Liver (tissue), 9 donors: ENCODE data around the gene INPPL1. TPM values are rescaled to one million over a fixed set of nuclear protein-coding genes. Genes with fewer than 3 reads are reported as not detected.

Source experiments
- DNase-seq: peaks from one replicate; pipeline ENCODE4 v3.0.0-alpha.2; 2017; ENCODE audit warnings: low spot score
- H3K27ac ChIP-seq, 2 donors: one replicate each; pipeline ENCODE4 v1.7.0; 2013; ENCODE audit warnings: inconsistent platforms in 2 of 2, low read length in 2 of 2, control low read depth in 1 of 2, low read depth in 1 of 2, mild to moderate bottlenecking in 1 of 2
- H3K27me3 ChIP-seq, 4 donors: one replicate each; pipeline versions ENCODE4 v1.6.1 to v1.7.0; 2013; ENCODE audit warnings: low read length in 3 of 4, inconsistent platforms in 1 of 4, mild to moderate bottlenecking in 1 of 4, moderate library complexity in 1 of 4; ENCODE audit not compliant: control insufficient read depth in 4 of 4, insufficient read depth in 4 of 4
- H3K36me3 ChIP-seq, 4 donors: one replicate each; pipeline versions ENCODE4 v1.6.1 to v1.7.0; 2013; ENCODE audit warnings: low read length in 3 of 4, mild to moderate bottlenecking in 3 of 4, low read depth in 1 of 4, moderate library complexity in 1 of 4; ENCODE audit not compliant: control insufficient read depth in 4 of 4, insufficient read depth in 3 of 4
- H3K4me1 ChIP-seq, 4 donors: one replicate each; pipeline versions ENCODE4 v1.6.1 to v1.7.0; 2013; ENCODE audit warnings: low read length in 3 of 4, mild to moderate bottlenecking in 3 of 4, moderate library complexity in 1 of 4; ENCODE audit not compliant: control insufficient read depth in 4 of 4, insufficient read depth in 4 of 4
- H3K4me3 ChIP-seq, 3 donors: one replicate each; pipeline versions ENCODE4 v1.6.1 to v1.7.0; 2013; ENCODE audit warnings: low read length in 3 of 3, control low read depth in 1 of 3, low read depth in 1 of 3, mild to moderate bottlenecking in 1 of 3
- H3K9ac ChIP-seq, 2 donors: one replicate each; pipeline ENCODE4 v1.7.0; 2013; ENCODE audit warnings: low read length in 2 of 2, mild to moderate bottlenecking in 2 of 2, moderate library complexity in 2 of 2, control low read depth in 1 of 2, low read depth in 1 of 2
- H3K9me3 ChIP-seq, 4 donors: one replicate each; pipeline versions ENCODE4 v1.6.1 to v1.7.0; 2013; ENCODE audit warnings: low read length in 3 of 4; ENCODE audit not compliant: control insufficient read depth in 4 of 4
- EGR1 ChIP-seq, 2 donors: IDR thresholded peaks; 2 replicates each; pipeline ENCODE4 v1.6.1; 2016 to 2018; ENCODE audit warnings: antibody characterized with exemption in 2 of 2, low read depth in 2 of 2
- FOXA2 ChIP-seq: IDR thresholded peaks from 2 replicates; pipeline ENCODE4 v1.6.1; 2016; ENCODE audit warnings: antibody characterized with exemption
- GABPA ChIP-seq, 2 donors: IDR thresholded peaks in 1 of 2; conservative IDR thresholded peaks in 1 of 2; 2 replicates each; pipeline ENCODE4 v1.6.1; 2016; ENCODE audit warnings: antibody characterized with exemption in 2 of 2, mild to moderate bottlenecking in 1 of 2, moderate library complexity in 1 of 2
- NR2F2 ChIP-seq: IDR thresholded peaks from 2 replicates; pipeline ENCODE4 v1.6.1; 2016; ENCODE audit warnings: antibody characterized with exemption
- RAD21 ChIP-seq, 2 donors: IDR thresholded peaks; 2 replicates each; pipeline ENCODE4 v1.6.1; 2016; ENCODE audit warnings: antibody characterized with exemption in 2 of 2, mild to moderate bottlenecking in 2 of 2
- REST ChIP-seq: IDR thresholded peaks from 2 replicates; pipeline ENCODE4 v1.6.1; 2016; ENCODE audit warnings: antibody characterized with exemption, mild to moderate bottlenecking
- SP1 ChIP-seq: IDR thresholded peaks from 2 replicates; pipeline ENCODE4 v1.6.1; 2018; ENCODE audit warnings: antibody characterized with exemption, mild to moderate bottlenecking
- ZBTB33 ChIP-seq: IDR thresholded peaks from 2 replicates; pipeline ENCODE4 v1.6.1; 2016; ENCODE audit warnings: antibody characterized with exemption
- WGBS: extraction: QIAGEN DNeasy Blood & Tissue Kit; methylation state at CpG from one replicate; pipeline ENCODE4 v1.1.7; 2013; 5-methylcytosine and 5-hydroxymethylcytosine counted together
- polyA plus RNA-seq, 2 donors: library from polyadenylated mRNA; stranded (reverse) in 1 of 2; unstranded in 1 of 2; fragments of 200-250 nt in 1 of 2; fragments of >200 nt in 1 of 2; fragmentation: Nextera tagmentation in 1 of 2; extraction: Ambion mirVana in 1 of 2; gene quantifications; one replicate each; pipeline versions ENCODE4 v1.2.1 to v1.2.3, GENCODE V29; 2013 to 2015
- total RNA-seq, 2 donors: library from RNA; depleted of rRNA; stranded (reverse); fragments of >200 nt; gene quantifications; one replicate each; pipeline ENCODE4 v1.2.3, GENCODE V29; 2014
- TF ChIP-seq, protein P1 (sequence below): fragments of 150-350 bp; IDR thresholded peaks from 2 replicates; pipeline ENCODE4 v1.5.1; 2017; ENCODE audit warnings: improper control_type of control experiment, low read depth, low read length; ENCODE audit not compliant: missing input control
- TF ChIP-seq, protein P2 (sequence below): IDR thresholded peaks from 2 replicates; pipeline ENCODE4 v1.6.1; 2016; ENCODE audit warnings: antibody characterized with exemption
- donor health status: healthy.
- donor health status: healthy.
- donor health status: healthy.
- donor health status: healthy.
- donor health status: healthy.

INPPL1 gene
- total RNA-seq (10 to 100 TPM; 18.4 to 29.0 TPM), polyA plus RNA-seq (10 to 100 TPM in 1 of 2 donors, 1 to 10 TPM in 1; 7.2 to 15.8 TPM)

GRCh38 chr11:72224564-72225410 lies at the start of gene INPPL1:
Gene INPPL1, plus strand, starts transcription at chr11:72224767. Its CDS starts 218 bp downstream, at chr11:72224985.
- 3% methylated on average over 81 of the region's 81 CpGs for WGBS
- DNase-seq = peak; percentile 58
- H3K4me1 ChIP-seq = peaks cover 1 to 23% (median 11%) of the 10 kb centered on the region in 4 donors

More at GRCh38 chr11:72224564-72225410, at the start of gene INPPL1:
- Histone ChIP-seq H3K4me3 (peak within 1 kb of the TSS; percentile 77 to 90 (median 90)), H3K27ac (peak within 1 kb of the TSS; percentile 82 to 90), H3K9me3 (no peaks in the 10 kb centered on the region), H3K27me3 (no peaks in the 10 kb centered on the region), H3K36me3 (peaks cover 6 to 17% (median 7%) of the 10 kb centered on the region in 4 donors), H3K9ac (peak within 1 kb of the TSS; percentile 83 to 85)
- no peak for TF ChIP-seq REST
- no peak for TF ChIP-seq EGR1 (IDR thresholded peaks at IDR 0.05; ENCODE audit: low read depth in 2 of 2)
- TF ChIP-seq NR2F2 = no peak
- no peak for TF ChIP-seq ZBTB33
- TF ChIP-seq, protein P1, sequence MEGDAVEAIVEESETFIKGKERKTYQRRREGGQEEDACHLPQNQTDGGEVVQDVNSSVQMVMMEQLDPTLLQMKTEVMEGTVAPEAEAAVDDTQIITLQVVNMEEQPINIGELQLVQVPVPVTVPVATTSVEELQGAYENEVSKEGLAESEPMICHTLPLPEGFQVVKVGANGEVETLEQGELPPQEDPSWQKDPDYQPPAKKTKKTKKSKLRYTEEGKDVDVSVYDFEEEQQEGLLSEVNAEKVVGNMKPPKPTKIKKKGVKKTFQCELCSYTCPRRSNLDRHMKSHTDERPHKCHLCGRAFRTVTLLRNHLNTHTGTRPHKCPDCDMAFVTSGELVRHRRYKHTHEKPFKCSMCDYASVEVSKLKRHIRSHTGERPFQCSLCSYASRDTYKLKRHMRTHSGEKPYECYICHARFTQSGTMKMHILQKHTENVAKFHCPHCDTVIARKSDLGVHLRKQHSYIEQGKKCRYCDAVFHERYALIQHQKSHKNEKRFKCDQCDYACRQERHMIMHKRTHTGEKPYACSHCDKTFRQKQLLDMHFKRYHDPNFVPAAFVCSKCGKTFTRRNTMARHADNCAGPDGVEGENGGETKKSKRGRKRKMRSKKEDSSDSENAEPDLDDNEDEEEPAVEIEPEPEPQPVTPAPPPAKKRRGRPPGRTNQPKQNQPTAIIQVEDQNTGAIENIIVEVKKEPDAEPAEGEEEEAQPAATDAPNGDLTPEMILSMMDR = no peak
- no peak for TF ChIP-seq SP1
- no peak for TF ChIP-seq GABPA (IDR thresholded peaks at IDR 0.05 in 1 of 2, conservative IDR thresholded peaks at IDR 0.05 in 1 of 2)
- TF ChIP-seq RAD21 (IDR thresholded peaks at IDR 0.05) = no peak
- TF ChIP-seq, protein P2, sequence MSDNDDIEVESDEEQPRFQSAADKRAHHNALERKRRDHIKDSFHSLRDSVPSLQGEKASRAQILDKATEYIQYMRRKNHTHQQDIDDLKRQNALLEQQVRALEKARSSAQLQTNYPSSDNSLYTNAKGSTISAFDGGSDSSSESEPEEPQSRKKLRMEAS = no peak
- TF ChIP-seq FOXA2 = no peak
